Activated T-helper 9 cell treated with anti-CD3 and anti-CD28 coated beads, Interleukin-2, amount 50 U/mL, for 16 hours (primary cell): Measurements from ENCODE around the gene ECI1.
"Not testable (repeated sequence)": the region's sequence is repeated elsewhere in the genome, so short reads cannot be mapped to it uniquely, and the experiment has no call there.

Source experiments
- DNase-seq: peaks from one replicate; pipeline ENCODE4 v3.0.0-alpha.2; 2020; ENCODE audit warnings: low read depth

ECI1 gene

DNA sequence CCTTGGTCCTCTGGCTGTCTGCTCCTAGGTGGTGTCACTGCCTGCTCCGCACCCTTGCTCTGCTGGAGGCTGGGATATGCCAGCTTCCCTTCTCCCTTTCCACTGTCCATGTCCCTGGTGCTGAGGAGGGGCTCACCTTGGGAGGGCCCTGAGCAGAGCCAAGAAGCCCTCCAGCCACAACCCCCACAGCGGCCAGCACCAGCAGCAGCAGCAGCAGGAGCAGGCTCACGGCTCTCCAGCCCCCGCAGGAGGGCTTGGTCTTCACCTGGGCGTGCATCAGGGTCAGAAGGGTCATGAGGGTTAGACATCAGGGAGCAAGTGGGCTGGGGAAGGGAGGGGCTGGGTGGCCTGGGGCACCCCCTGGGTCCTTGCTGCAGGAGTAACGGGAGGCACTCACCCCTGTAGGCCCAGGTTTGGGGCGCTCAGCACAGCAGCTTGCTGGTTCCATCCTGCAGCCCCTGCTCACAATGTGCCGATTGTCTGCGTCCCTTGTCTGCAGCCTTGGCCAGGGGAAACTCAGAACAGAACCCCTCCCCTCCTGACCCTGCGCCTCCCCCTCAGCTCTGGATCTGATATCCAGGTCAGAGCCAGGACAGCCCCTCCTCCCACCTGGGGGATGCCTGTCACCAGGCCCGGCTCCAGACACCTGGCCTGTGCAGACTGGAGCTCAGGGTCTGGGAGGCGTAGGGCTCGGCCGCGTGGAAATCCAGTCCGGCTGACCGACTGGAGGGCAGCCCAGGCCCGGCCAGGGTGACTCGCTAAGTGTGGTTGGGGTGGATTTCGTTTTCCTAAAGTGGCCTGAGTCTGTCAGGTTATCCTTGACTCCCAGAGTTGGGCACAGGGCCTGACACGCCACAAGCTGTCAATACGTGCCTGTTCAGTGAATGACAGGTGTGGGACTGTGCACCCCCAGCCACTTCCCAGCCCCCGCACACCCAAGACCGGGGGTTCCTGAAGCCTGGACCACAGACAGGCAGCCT, 40.7 kb downstream of the ECI1 start, which contains the start of gene BRICD5:
TSS of gene BRICD5 (minus strand) at position 478 of the 980 bp plus-strand sequence. CDS start at position 448, 30 bp downstream.
- no peak for DNase-seq

- DNase-seq, result no peak
These were observed 41.4 kb downstream of the ECI1 start for GRCh38 chr16:2210009-2210332.

GRCh38 chr16:2209258-2210008, 42.0 kb downstream of the ECI1 start:
- DNase-seq, result no peak

DNA sequence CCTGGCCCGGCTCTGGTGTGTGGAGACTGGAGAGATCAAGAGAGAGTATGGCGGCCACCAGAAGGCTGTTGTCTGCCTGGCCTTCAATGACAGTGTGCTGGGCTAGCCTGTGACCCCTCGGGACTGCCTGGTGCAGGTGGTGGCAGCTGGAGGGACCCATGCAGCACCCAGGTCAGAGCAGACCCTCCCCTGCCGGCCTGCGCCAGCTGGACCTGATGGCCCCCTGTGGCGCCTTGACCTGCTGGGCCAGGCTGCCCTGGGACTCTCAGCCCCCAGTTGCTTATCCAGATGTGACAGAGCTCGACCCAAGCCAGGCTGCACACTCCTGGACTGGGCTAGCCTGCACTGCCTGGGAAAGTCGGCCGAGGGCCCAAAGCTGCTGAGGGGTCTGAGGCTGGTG, 42.6 kb downstream of the ECI1 start:
- no peak for DNase-seq

DNA sequence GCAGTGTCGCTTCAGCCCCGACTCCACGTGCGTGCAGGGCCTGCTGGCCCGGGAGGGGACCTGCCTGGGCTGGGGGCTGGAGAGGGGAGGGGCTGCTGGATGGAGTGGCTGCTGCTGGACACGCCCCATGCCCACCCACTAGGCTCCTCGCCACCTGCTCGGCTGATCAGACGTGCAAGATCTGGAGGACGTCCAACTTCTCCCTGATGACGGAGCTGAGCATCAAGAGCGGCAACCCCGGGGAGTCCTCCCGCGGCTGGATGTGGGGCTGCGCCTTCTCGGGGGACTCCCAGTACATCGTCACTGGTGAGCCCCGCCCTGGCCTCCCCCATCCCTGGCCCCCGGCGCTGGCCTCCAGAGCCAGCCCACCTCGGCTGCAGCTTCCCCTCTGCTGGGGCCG, 43.1 kb downstream of the ECI1 start:
- no peak for DNase-seq

DNA sequence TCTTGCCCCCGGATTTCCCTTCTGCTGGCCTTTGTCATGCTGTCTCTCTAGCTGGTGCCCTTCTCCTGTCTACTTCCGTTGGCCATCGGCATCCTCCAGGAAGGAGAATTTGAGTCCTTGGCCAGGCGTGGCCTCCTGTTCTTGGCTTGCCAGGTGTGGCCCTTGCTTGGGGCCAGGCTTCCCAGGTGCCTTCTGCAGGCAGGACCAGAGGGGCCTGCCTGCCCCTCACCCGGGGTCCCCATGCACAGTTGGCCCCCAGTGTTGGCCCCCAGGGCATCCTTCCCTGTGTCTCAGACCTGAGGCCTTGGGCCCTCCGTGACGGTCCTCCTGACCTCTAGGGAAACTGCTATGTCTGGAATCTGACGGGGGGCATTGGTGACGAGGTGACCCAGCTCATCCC, 43.5 kb downstream of the ECI1 start:
- no peak for DNase-seq

DNA sequence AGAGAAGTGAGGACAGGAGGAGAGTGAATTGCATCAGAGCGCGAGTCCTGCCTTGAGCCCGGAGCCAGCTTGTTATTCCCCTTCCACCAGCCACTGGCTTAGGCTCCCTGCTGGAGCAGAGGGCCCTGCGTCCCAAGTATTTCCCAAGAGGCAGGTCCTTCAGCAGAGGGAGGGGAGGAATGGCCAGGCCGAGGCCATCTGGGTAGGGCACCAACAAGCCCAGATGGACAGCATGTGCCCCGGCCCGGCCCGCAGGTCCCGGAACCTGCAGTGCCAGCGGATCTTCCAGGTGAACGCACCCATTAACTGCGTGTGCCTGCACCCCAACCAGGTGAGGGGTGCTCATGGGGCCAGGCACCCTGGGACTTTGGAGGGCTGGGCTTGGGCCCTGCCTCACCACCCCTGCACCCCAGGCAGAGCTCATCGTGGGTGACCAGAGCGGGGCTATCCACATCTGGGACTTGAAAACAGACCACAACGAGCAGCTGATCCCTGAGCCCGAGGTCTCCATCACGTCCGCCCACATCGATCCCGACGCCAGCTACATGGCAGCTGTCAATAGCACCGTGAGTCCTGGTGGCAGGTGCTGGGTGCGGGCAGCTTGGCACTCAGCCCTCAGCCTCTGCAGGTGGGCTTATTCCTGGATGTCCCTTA, 44.5 kb downstream of the ECI1 start:
- no peak for DNase-seq

DNA sequence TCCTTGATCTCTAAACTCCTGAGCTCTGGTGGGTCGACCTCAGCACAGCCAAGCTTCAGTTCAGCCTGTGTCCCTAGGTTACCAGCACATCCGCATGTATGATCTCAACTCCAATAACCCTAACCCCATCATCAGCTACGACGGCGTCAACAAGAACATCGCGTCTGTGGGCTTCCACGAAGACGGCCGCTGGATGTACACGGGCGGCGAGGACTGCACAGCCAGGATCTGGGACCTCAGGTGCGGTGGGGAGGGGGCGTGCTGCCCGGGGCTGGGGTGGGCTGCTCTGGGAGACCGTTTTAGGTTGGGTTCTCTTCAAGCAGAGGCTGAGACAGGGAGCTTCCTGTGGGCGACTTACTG, 45.0 kb downstream of the ECI1 start:
- no peak for DNase-seq

GRCh38 chr16:2205967-2206313, 45.4 kb downstream of the ECI1 start:
- DNase-seq, result no peak

DNA sequence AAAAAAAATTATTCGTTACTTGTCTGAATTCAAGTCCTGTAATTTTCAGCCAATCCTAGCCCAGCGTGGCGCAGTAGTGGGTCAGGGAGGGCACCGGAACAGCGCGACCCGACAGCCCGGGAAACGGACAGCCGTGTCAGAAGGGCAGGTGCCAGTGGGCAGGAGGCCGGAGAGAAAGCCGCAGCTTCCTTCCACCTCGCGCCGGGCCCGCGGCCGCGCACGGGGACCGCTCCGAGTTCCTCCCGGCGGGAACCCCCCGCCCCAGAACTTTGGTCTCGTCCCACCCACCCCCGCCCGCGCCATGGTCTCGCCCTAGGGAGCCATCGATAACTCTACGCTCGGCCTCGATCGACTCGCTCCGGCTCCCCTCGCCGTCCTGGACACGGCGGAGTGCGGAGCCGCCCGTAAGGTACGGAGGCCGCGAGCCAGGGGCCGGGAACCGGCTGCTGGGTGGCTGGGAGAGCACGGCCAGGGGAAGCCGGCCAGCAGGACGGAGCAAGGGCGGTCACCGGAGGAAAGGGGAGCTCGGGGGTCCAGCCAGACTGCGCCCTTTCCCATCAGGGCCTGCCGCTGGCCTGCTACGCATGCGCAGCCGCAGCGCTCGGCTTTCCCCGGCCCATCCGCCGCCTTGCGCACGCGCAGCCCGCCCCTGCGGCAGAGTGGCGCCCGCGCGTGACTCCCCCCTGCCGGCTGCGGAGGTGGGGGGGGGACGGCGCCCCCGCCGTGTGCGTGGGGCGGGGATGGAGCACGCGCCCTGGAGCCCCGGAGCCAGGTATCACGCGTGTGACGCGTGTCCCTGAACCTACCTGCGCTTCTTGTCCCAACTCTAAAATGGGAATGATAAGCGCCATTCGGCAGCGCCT, 46.1 kb downstream of the ECI1 start, which contains the start of gene MLST8:
TSS of gene MLST8 (plus strand) at position 351 of the 863 bp plus-strand sequence. CDS start 632 bp downstream, outside the sequence.
- peak; percentile 87 for DNase-seq

DNA sequence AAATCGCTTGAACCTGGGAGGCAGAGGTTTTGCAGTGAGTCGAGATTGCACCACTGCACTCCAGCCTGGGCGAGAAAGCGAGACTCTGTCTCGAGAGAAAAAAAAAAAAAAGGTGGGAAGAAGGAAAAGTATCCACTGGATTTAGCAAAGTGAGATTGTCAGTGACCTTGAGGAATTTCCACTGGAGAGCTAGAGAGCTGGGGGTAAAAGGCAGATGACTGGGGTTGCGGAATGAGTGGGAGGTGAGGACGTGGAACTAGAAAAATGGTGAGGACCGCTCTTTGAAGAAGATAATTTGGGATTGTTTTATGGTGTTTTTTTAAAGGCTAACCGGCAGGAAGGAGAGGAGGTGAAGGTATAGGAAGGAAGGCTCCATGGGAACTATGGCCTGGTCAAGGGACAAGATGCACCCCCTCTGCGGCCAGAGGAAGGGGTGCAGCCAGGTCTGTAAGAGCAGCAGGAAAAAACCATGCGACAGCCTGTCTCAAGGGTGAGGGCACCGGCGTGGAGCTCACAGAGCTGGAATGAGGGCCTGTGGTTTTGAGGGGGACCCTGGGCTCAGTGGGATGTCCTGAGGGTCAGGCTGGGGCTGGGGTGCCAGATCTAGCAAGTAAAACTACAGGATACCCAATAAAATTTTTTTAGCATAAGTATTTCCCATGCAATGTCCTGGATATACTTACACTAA, 46.8 kb downstream of the ECI1 start:
- DNase-seq, result no peak

DNA sequence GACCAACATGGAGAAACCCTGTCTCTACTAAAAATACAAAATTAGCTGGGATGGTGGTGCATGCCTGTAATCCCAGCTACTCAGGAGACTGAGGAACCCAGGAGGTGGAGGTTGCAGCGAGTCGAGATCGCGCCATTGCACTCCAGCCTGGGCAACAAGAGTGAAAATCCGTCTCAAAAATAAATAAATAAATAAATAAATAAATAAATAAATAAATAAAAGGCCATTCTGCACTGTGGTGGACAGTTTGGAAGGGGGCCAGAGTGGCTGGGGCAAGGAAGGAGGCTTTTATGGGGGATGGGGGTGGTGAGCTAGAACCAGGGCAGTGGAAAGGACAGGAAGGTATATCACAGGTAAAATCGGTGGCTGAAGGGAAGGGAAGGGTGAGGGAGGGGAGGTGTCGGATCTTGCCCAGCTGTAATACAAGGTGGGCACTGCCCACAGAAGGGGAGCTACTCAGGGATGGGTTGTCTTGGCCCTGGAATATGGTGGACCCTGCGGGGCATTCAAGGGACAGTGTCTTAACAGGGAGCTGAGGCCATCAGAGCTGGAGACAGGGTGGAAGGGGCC, 48.2 kb downstream of the ECI1 start:
- DNase-seq, result not testable (repeated sequence)

DNA sequence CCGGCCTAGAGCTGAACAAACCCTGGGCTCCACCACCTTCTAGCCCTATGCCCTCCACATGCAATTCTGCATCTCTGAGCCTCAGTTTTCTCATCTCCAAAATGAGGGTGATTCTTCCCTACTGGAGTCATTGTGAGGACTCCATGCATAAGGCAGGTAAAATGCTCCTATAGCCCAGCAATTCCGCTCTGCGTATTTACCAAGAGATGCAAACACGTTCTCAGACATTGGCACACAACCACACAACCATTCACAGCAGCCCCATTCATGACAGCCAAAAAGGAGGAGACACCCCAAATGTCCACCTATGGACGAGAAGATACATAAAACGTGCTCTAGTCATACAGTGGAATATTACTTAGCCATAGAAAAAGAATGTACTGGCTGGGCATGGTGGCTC, 51.1 kb downstream of the ECI1 start:
- DNase-seq, result no peak

GRCh38 chr16:2199621-2200139, 51.7 kb downstream of the ECI1 start:
- no peak for DNase-seq

DNA sequence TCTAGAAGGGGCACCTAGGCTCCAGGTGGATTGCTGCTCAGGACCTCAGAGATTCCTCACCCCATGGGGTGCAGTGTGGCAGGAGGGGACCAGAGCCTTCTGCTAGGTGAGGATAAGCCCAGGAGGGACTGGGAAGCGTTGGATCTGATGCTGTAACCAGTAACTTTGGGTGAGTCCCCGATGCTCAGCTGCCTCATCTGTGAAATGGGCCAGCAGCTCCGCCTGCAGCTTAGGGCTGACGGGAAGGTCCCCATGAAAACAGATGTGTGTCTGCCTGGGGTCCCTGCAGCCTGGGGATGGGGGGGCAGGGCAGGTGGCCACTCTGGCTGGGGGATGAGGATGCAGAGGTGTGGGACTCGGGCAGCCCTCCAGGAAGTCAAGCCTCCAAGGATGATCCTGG, 52.3 kb downstream of the ECI1 start:
- DNase-seq, result no peak

- DNase-seq, result no peak
These were observed 53.1 kb downstream of the ECI1 start for GRCh38 chr16:2198283-2198682.

DNA sequence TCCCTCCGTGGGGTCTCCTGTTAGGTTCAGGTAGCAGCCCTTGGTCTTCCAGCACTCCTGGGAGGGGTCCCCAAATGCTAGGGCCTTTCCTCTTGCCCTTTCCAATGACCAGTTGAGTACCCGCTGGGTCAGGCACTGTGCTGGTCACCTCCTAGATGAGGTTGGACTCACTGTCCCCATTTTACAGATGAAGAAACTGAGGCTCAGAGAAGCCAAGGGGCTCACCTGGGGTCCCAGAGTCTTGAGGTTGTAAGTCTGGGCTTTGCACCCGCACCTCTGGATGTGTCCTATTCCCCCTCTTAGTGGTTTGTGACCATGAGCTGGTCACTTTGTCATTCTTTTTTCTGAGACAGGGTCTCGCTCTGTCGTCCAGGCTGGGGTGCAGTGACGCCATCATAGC, 53.6 kb downstream of the ECI1 start:
- no peak for DNase-seq

- no peak for DNase-seq
These were observed 54.3 kb downstream of the ECI1 start for GRCh38 chr16:2196981-2197511.

- no peak for DNase-seq
These were observed 55.0 kb downstream of the ECI1 start, which contains the start of gene CASKIN1 for GRCh38 chr16:2196162-2196980. CASKIN1 (minus strand) TSS chr16:2196605; CDS start chr16:2196432, 173 bp downstream.
